Muscle of arm (tissue), 12 donors: ENCODE results near the gene RAB6A. TPM values are rescaled to one million over a fixed set of nuclear protein-coding genes. Genes with fewer than 3 reads are reported as not detected.

Experiments used
- DNase-seq: peaks from one replicate; pipeline ENCODE4 v3.0.0-alpha.2; 2013
- polyA plus RNA-seq, 12 donors: library from polyadenylated mRNA; unstranded; fragments of 120-200 nt; gene quantifications; one replicate each; pipeline ENCODE4 v1.2.1, GENCODE V29; 2013; ENCODE audit not compliant: insufficient read length in 12 of 12

RAB6A gene
- polyA plus RNA-seq, 12 donors = 88.7 to 142 (median 107) TPM; not detected in 1

GRCh38 chr11:73660497-73661034 lies 100.3 kb downstream of the RAB6A start:
- no peak for DNase-seq

GRCh38 chr11:73659961-73660360 lies 100.9 kb downstream of the RAB6A start:
- DNase-seq = no peak

GRCh38 chr11:73656985-73657384 lies 103.9 kb downstream of the RAB6A start:
- no peak for DNase-seq

- no peak for DNase-seq
Measured at GRCh38 chr11:73655686-73656085, 105.2 kb downstream of the RAB6A start.

- no peak for DNase-seq
Measured at GRCh38 chr11:73654482-73655021, 106.3 kb downstream of the RAB6A start.

GRCh38 chr11:73653996-73654395 lies 106.9 kb downstream of the RAB6A start:
- DNase-seq = no peak

- DNase-seq = no peak
Measured at GRCh38 chr11:73652856-73653559, 107.9 kb downstream of the RAB6A start.

GRCh38 chr11:73652046-73652730 lies 108.7 kb downstream of the RAB6A start:
- no peak for DNase-seq

GRCh38 chr11:73651661-73652045 lies 109.2 kb downstream of the RAB6A start:
- DNase-seq = no peak

GRCh38 chr11:73651252-73651651 lies 109.6 kb downstream of the RAB6A start:
- no peak for DNase-seq

- no peak for DNase-seq
Measured at GRCh38 chr11:73650400-73650799, 110.5 kb downstream of the RAB6A start.

- DNase-seq = no peak
Measured at GRCh38 chr11:73649206-73649605, 111.7 kb downstream of the RAB6A start.

- DNase-seq = no peak
Measured at GRCh38 chr11:73648571-73649046, 112.3 kb downstream of the RAB6A start.

- no peak for DNase-seq
Measured at GRCh38 chr11:73648121-73648520, 112.8 kb downstream of the RAB6A start.

- peak; percentile 55 for DNase-seq
Measured at GRCh38 chr11:73647459-73648100, 113.3 kb downstream of the RAB6A start.

GRCh38 chr11:73645972-73646631 lies 114.8 kb downstream of the RAB6A start, which contains the start of gene PLEKHB1:
TSS of gene PLEKHB1 (plus strand) at chr11:73646581. CDS start at chr11:73646609, 28 bp downstream.
- no peak for DNase-seq

GRCh38 chr11:73645121-73645969 lies 115.5 kb downstream of the RAB6A start:
- DNase-seq = no peak

- no peak for DNase-seq
Measured at GRCh38 chr11:73641668-73642067, 119.2 kb downstream of the RAB6A start.

GRCh38 chr11:73640592-73640991 lies 120.3 kb downstream of the RAB6A start:
- DNase-seq = no peak

- DNase-seq = no peak
Measured at GRCh38 chr11:73637012-73637411, 123.9 kb downstream of the RAB6A start.

- DNase-seq = no peak
Measured at GRCh38 chr11:73636249-73636648, 124.6 kb downstream of the RAB6A start.
